ENCODE measurements around the gene CEP295NL. TPM values are rescaled to one million over a fixed set of nuclear protein-coding genes. Genes with fewer than 3 reads are reported as not detected.
A peak's percentile ranks its signal among the peaks of the same experiment; 100 is the strongest.

The CEP295NL gene
- total and polyA plus RNA-seq, 4 donors = 0.39 to 8.3 (median 4.9) TPM

- DNase-seq (no peak), ATAC-seq (ENCODE audit: insufficient read depth, low FRiP score) (no peak)
- peak overlapping the region; percentile 94 to 97 for H3K27ac ChIP-seq (ENCODE audit: low read depth in 1 of 2, low read length in 1 of 2)
- no peaks in the 10 kb centered on the region for H3K27me3 ChIP-seq (ENCODE audit: control insufficient read depth in 3 of 3, insufficient read depth in 3 of 3, low read length in 2 of 3)
- no peak overlapping the region for H3K4me3 ChIP-seq
- TF ChIP-seq, protein P1, sequence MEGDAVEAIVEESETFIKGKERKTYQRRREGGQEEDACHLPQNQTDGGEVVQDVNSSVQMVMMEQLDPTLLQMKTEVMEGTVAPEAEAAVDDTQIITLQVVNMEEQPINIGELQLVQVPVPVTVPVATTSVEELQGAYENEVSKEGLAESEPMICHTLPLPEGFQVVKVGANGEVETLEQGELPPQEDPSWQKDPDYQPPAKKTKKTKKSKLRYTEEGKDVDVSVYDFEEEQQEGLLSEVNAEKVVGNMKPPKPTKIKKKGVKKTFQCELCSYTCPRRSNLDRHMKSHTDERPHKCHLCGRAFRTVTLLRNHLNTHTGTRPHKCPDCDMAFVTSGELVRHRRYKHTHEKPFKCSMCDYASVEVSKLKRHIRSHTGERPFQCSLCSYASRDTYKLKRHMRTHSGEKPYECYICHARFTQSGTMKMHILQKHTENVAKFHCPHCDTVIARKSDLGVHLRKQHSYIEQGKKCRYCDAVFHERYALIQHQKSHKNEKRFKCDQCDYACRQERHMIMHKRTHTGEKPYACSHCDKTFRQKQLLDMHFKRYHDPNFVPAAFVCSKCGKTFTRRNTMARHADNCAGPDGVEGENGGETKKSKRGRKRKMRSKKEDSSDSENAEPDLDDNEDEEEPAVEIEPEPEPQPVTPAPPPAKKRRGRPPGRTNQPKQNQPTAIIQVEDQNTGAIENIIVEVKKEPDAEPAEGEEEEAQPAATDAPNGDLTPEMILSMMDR (IDR thresholded peaks at IDR 0.05; ENCODE audit: control extremely low read depth, extremely low read depth) = no peak
- H3K9me3 ChIP-seq (ENCODE audit: control insufficient read depth in 4 of 4, insufficient read depth in 3 of 4, low read length in 3 of 4) = no peaks in the 10 kb centered on the region
- H3K36me3 ChIP-seq (ENCODE audit: control insufficient read depth in 4 of 4, insufficient read depth in 4 of 4, low read length in 4 of 4) = peaks cover 0 to 3% (median under 1%) of the 10 kb centered on the region in 4 donors
- H3K9ac ChIP-seq (ENCODE audit: insufficient read depth in 1 of 2, low read length in 2 of 2) = no peak overlapping the region
- H3K4me1 ChIP-seq (ENCODE audit: control insufficient read depth in 5 of 5, insufficient read depth in 5 of 5, low read length in 5 of 5) = peaks cover 2 to 34% (median 17%) of the 10 kb centered on the region in 5 donors
- WGBS, 2 donors = 94 to 95% methylated on average over 24 of the region's 24 CpGs
Observed at GRCh38 chr17:78884876-78885667, 17.9 kb downstream of the CEP295NL start.

DNA sequence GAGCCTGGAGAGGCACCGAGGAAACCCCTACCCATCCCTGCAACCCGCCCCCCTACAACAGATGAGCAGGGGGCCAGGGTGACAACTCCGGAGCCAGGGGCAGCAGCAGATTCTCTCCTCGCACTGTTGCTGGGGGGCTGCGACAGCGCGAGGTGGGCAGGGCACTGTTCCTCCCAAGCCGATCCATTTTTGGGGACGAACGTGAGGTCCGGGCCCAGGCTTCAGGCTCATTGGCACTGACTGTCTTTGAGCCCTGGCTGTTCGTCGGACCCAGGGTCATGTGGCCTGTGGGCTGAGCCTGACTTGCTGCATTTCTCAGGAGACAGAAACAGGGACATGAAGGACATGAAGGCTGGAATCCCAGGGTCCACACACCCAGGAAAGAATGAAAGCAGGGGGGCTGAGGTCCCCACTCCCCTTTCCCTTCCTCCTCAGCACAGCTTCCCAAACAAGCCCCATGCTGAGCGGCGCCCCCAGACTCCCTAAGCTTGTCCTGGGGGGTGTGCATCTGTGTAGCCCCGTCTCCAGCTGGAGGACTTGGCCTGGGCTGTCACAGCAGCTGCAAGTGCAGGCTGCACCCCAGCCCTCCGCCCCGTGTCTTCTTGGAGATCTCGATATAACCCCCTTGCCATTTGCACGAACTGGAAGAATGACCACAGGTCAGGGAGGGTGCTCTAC lies 18.7 kb downstream of the CEP295NL start:
- H3K36me3 ChIP-seq (ENCODE audit: control insufficient read depth in 4 of 4, insufficient read depth in 4 of 4, low read length in 4 of 4) = peaks cover 0 to 3% (median under 1%) of the 10 kb centered on the region in 4 donors
- H3K27ac ChIP-seq (ENCODE audit: low read depth in 1 of 2, low read length in 1 of 2) = peak overlapping the region; percentile 94 to 97
- no peaks in the 10 kb centered on the region for H3K27me3 ChIP-seq (ENCODE audit: control insufficient read depth in 3 of 3, insufficient read depth in 3 of 3, low read length in 2 of 3)
- 57 to 62% methylated on average over 20 of the region's 20 CpGs for WGBS, 2 donors
- DNase-seq = no peak
- H3K4me1 ChIP-seq (ENCODE audit: control insufficient read depth in 5 of 5, insufficient read depth in 5 of 5, low read length in 5 of 5) = peaks cover 6 to 39% (median 17%) of the 10 kb centered on the region in 5 donors
- H3K9me3 ChIP-seq (ENCODE audit: control insufficient read depth in 4 of 4, insufficient read depth in 3 of 4, low read length in 3 of 4) = no peaks in the 10 kb centered on the region
- no peak for ATAC-seq (ENCODE audit: insufficient read depth, low FRiP score)
- H3K4me3 ChIP-seq = no peak overlapping the region
- no peak overlapping the region for H3K9ac ChIP-seq (ENCODE audit: insufficient read depth in 1 of 2, low read length in 2 of 2)
- TF ChIP-seq, protein P1 (IDR thresholded peaks at IDR 0.05; ENCODE audit: control extremely low read depth, extremely low read depth) = no peak

- Histone ChIP-seq H3K36me3 (ENCODE audit: control insufficient read depth in 4 of 4, insufficient read depth in 4 of 4, low read length in 4 of 4) (peaks cover 0 to 3% (median under 1%) of the 10 kb centered on the region in 4 donors), H3K9me3 (ENCODE audit: control insufficient read depth in 4 of 4, insufficient read depth in 3 of 4, low read length in 3 of 4) (no peaks in the 10 kb centered on the region), H3K4me3 (no peak overlapping the region), H3K9ac (ENCODE audit: insufficient read depth in 1 of 2, low read length in 2 of 2) (no peak overlapping the region), H3K27ac (ENCODE audit: low read depth in 1 of 2, low read length in 1 of 2) (peak overlapping the region; percentile 94 to 97), H3K4me1 (ENCODE audit: control insufficient read depth in 5 of 5, insufficient read depth in 5 of 5, low read length in 5 of 5) (peaks cover 9 to 45% (median 17%) of the 10 kb centered on the region in 5 donors), H3K27me3 (ENCODE audit: control insufficient read depth in 3 of 3, insufficient read depth in 3 of 3, low read length in 2 of 3) (no peaks in the 10 kb centered on the region)
- TF ChIP-seq, protein P1 (IDR thresholded peaks at IDR 0.05; ENCODE audit: control extremely low read depth, extremely low read depth) = no peak
- 10 to 13% methylated on average over 23 to 24 of the region's 24 CpGs for WGBS, 2 donors
- peak; percentile 61 for ATAC-seq (ENCODE audit: insufficient read depth, low FRiP score)
- peak; percentile 65 to 74 (median 67) for DNase-seq
Observed at GRCh38 chr17:78883533-78884131, 19.4 kb downstream of the CEP295NL start.

All from lung (tissue), 12 donors.